ENCODE measurements around the gene EPN3.

DNA sequence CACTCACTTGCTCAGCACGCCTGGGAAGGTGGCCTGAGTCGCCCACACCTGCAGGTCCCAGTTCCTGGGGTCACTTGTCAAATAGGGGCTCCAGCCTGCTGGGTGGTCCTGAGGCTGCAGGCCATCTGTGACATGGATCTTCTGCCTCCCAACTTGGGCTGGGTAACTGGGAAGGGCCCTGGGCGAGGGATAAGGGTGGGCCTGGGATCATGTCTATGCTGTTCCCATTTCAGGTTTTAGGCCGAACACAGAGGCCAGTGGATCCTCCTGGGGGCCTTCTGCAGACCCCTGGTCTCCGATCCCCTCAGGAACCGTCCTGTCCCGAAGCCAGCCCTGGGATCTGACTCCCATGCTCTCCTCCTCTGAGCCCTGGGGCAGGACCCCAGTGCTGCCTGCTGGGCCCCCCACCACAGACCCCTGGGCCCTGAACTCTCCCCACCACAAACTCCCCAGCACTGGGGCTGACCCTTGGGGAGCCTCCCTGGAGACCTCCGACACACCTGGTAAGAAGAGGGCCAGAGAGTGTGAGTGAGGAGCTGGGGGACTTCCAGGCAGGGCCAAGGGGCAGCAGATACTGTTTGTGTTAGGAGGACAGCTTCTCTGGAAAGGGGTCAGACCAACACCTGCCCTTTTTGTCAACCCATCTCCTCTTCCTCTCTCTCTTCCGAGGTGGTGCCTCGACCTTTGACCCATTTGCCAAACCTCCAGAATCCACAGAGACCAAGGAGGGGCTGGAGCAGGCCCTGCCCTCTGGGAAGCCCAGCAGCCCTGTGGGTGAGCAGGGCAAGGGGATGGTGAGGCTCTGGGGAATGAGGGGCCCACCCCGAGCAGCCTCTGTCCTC, 8.2 kb downstream of the EPN3 start:
- no peak for TF ChIP-seq GATA2 (IDR thresholded peaks at IDR 0.05; ENCODE audit: low read depth, low read length)
- no peak for TF ChIP-seq GATA3 (IDR thresholded peaks at IDR 0.05; ENCODE audit: low read depth, low read length)

Measured in SH-SY5Y (cell line).